HepG2 (cell line): ENCODE data around the gene EIF4ENIF1. TPM values are rescaled to one million over a fixed set of nuclear protein-coding genes. Genes with fewer than 3 reads are reported as not detected.

ENCODE experiments used
- ATAC-seq: fragments of 200-7000 bp; cut with Tn5 transposase; 3 replicates; pipeline ENCODE4 v1.9.1; 2020; ENCODE audit warnings: mild to moderate bottlenecking, moderate library complexity
- BruUV-seq: library from RNA; stranded (reverse); fragments of 400-500 nt; replicated peaks from 2 replicates; lab custom pipeline; 2021; lab: Mats Ljungman, UMichigan
- CTCF ChIA-PET: fragments of 300-600 bp; formaldehyde crosslinking; extraction: SDS; loops from one replicate; lab custom pipeline; 2021; ENCODE audit warnings: low total read pairs, inconsistent platforms, low intra/inter-chr PET ratio; lab: Yijun Ruan, JAX
- POLR2A ChIA-PET: fragments of 350-600 bp; sonication (Branson Sonifier 250); formaldehyde crosslinking; loops from one replicate; lab custom pipeline; 2020; ENCODE audit warnings: antibody characterized with exemption, inconsistent platforms; lab: Yijun Ruan, JAX
- DNase-seq: peaks from one replicate; pipeline ENCODE4 v3.0.0-alpha.2; 2015; ENCODE audit warnings: low spot score
- FAIRE-seq: peaks from 3 replicates; lab custom pipeline; 2011; peaks lifted over from hg19 to GRCh38; lab: Jason Lieb, UNC
- H2AFZ ChIP-seq: one replicate; pipeline ENCODE4 v1.6.1; 2011; ENCODE audit warnings: low read length, inconsistent platforms
- H3K27ac ChIP-seq: fragments of 300-600 bp; 3 replicates; pipeline ENCODE4 v1.8.0; 2011; ENCODE audit warnings: mixed run types, mild to moderate bottlenecking, mixed read lengths, low read length, inconsistent platforms; ENCODE audit not compliant: insufficient read depth; ENCODE audit errors: extremely low read length
- H3K27me3 ChIP-seq, 2 experiments: fragments of 200-600 bp in 1 of 2; 2 replicates in 1 of 2; 3 replicates in 1 of 2; pipeline versions ENCODE4 v1.6.0 to v1.8.0; 2011; ENCODE audit warnings: low read length in 2 of 2, mild to moderate bottlenecking in 2 of 2, moderate library complexity in 2 of 2, inconsistent platforms in 1 of 2; ENCODE audit not compliant: insufficient read depth in 2 of 2, control insufficient read depth in 1 of 2
- H3K36me3 ChIP-seq, 2 experiments: fragments of 200-600 bp in 1 of 2; replicated peaks in 1 of 2; 2 replicates in 1 of 2; 3 replicates in 1 of 2; pipeline versions ENCODE4 v1.5.1 to v1.8.0; 2011; ENCODE audit warnings: low read length in 2 of 2, inconsistent platforms in 1 of 2; ENCODE audit not compliant: insufficient read depth in 2 of 2, control insufficient read depth in 1 of 2
- H3K4me1 ChIP-seq: 2 replicates; pipeline ENCODE4 v1.5.1; 2012; ENCODE audit warnings: low read length, inconsistent platforms; ENCODE audit not compliant: insufficient read depth
- H3K4me2 ChIP-seq: 2 replicates; pipeline ENCODE4 v1.6.0; 2011; ENCODE audit warnings: low read depth, low read length, inconsistent platforms
- H3K4me3 ChIP-seq, 3 experiments: fragments of 200-600 bp in 1 of 3; sonication (generic), shearing (Covaris generic) in 1 of 3; replicated peaks in 1 of 3; 2 replicates each; pipeline ENCODE4 v1.5.1; 2011 to 2016; ENCODE audit warnings: low read length in 3 of 3, inconsistent platforms in 2 of 3, low read depth in 2 of 3, mild to moderate bottlenecking in 2 of 3, control low read depth in 1 of 3, mixed read lengths in 1 of 3; ENCODE audit not compliant: insufficient read depth in 1 of 3
- H3K79me2 ChIP-seq: one replicate; pipeline ENCODE4 v1.6.1; 2011; ENCODE audit warnings: low read length, inconsistent platforms; ENCODE audit not compliant: insufficient read depth
- H3K9ac ChIP-seq: 2 replicates; pipeline ENCODE4 v1.6.0; 2011; ENCODE audit warnings: mild to moderate bottlenecking, low read depth, low read length, inconsistent platforms; ENCODE audit not compliant: insufficient read depth
- H3K9me3 ChIP-seq: 2 replicates; pipeline ENCODE4 v1.5.1; 2012; ENCODE audit warnings: mild to moderate bottlenecking, low read length
- H4K20me1 ChIP-seq: 2 replicates; pipeline ENCODE4 v1.6.0; 2011; ENCODE audit warnings: inconsistent platforms, mild to moderate bottlenecking, low read length, moderate library complexity; ENCODE audit not compliant: insufficient read depth
- BCL6 ChIP-seq: IDR thresholded peaks from 2 replicates; pipeline ENCODE4 v1.6.1; 2016; ENCODE audit warnings: missing genetic modification reagents, missing compliant biosample characterization
- FOXJ3 ChIP-seq: sonication (generic); formaldehyde crosslinking; IDR thresholded peaks from 2 replicates; pipeline ENCODE4 v1.4.0; 2020; ENCODE audit warnings: missing genetic modification reagents, mild to moderate bottlenecking, borderline replicate concordance
- GATAD2A ChIP-seq: IDR thresholded peaks from 2 replicates; pipeline ENCODE4 v1.6.1; 2016
- MBD4 ChIP-seq: IDR thresholded peaks from 2 replicates; pipeline ENCODE4 v1.6.1; 2012; ENCODE audit warnings: low read length, inconsistent platforms, borderline replicate concordance
- MTA3 ChIP-seq: sonication (generic); formaldehyde crosslinking; IDR thresholded peaks from 2 replicates; pipeline ENCODE4 v1.4.0; 2020; ENCODE audit warnings: missing genetic modification reagents
- NFIB ChIP-seq: sonication (generic); formaldehyde crosslinking; IDR thresholded peaks from 2 replicates; pipeline ENCODE4 v1.9.0; 2021; ENCODE audit warnings: missing genetic modification reagents, mild to moderate bottlenecking, borderline replicate concordance
- NR1H2 ChIP-seq: sonication (generic); formaldehyde crosslinking; IDR thresholded peaks from 2 replicates; pipeline ENCODE4 v1.8.1; 2022; ENCODE audit warnings: low read depth, missing genetic modification reagents, borderline replicate concordance
- NR2F6 ChIP-seq, 2 experiments: IDR thresholded peaks; 2 replicates each; pipeline ENCODE4 v1.6.1; 2016; ENCODE audit warnings: antibody characterized with exemption in 1 of 2, mild to moderate bottlenecking in 1 of 2
- RARA ChIP-seq: IDR thresholded peaks from 2 replicates; pipeline ENCODE4 v1.6.1; 2016; ENCODE audit warnings: missing genetic modification reagents, missing compliant biosample characterization
- SALL2 ChIP-seq: sonication (generic); formaldehyde crosslinking; IDR thresholded peaks from 2 replicates; pipeline ENCODE4 v1.8.1; 2023; ENCODE audit warnings: mild to moderate bottlenecking, missing genetic modification reagents, inconsistent platforms
- SP5 ChIP-seq: IDR thresholded peaks from 2 replicates; pipeline ENCODE4 v1.6.1; 2016; ENCODE audit warnings: low read depth, borderline replicate concordance
- ZBTB3 ChIP-seq: sonication (generic); formaldehyde crosslinking; IDR thresholded peaks from 2 replicates; pipeline ENCODE4 v1.4.0; 2020; ENCODE audit warnings: low read depth, mild to moderate bottlenecking, moderate library complexity, missing genetic modification reagents, borderline replicate concordance
- ZFP82 ChIP-seq: sonication (generic); formaldehyde crosslinking; IDR thresholded peaks from 2 replicates; pipeline ENCODE4 v1.5.1; 2020; ENCODE audit warnings: mild to moderate bottlenecking, missing genetic modification reagents, borderline replicate concordance
- ZNF619 ChIP-seq: sonication (generic); formaldehyde crosslinking; IDR thresholded peaks from 2 replicates; pipeline ENCODE4 v1.4.0; 2020; ENCODE audit warnings: mild to moderate bottlenecking, missing genetic modification reagents
- ZNF703 ChIP-seq: sonication (generic); formaldehyde crosslinking; IDR thresholded peaks from 2 replicates; pipeline ENCODE4 v1.5.1; 2020; ENCODE audit warnings: missing genetic modification reagents, mild to moderate bottlenecking, moderate library complexity, borderline replicate concordance
- ZNF788 ChIP-seq: sonication (generic); formaldehyde crosslinking; IDR thresholded peaks from 2 replicates; pipeline ENCODE4 v1.5.0; 2020; ENCODE audit warnings: mild to moderate bottlenecking, missing genetic modification reagents, borderline replicate concordance
- WGBS: methylation state at CpG from one replicate; pipeline ENCODE4 v1.1.6; 2017; ENCODE audit warnings: low lambda C conversion rate; 5-methylcytosine and 5-hydroxymethylcytosine counted together
- in situ Hi-C: cut with HindIII; loops from 2 replicates; pipeline ENCODE4 v1.10.0; 2017; ENCODE audit warnings: low pct_unique_long_range_greater_than_20kb; ENCODE audit not compliant: extremely low pct_ligation_motif_present
- intact Hi-C: fragments of 100-400 bp; cut with micrococcal nuclease; formaldehyde crosslinking; loops from one replicate; pipeline ENCODE4 v1.10.0; 2022; ENCODE audit not compliant: unreplicated experiment
- polyA plus RNA-seq, 8 experiments: library from polyadenylated mRNA; depleted of rRNA in 3 of 8; stranded (reverse) in 7 of 8; unstranded in 1 of 8; fragments of >200 nt; fragmentation: Illumina TruSeq in 4 of 8; extraction: Trizol in 4 of 8; gene quantifications; 2 replicates each; pipeline versions ENCODE4 v1.2.1 to v1.2.3, GENCODE V29; 2011 to 2016; ENCODE audit warnings: low read depth in 4 of 8, missing spikeins in 1 of 8, mixed read lengths in 1 of 8; ENCODE audit not compliant: insufficient read depth in 1 of 8
- total RNA-seq, 5 experiments: library from RNA; depleted of rRNA; stranded (reverse); fragments of >200 nt; fragmentation: Illumina TruSeq; extraction: Trizol; gene quantifications; 2 replicates each; pipeline ENCODE4 v1.2.3, GENCODE V29; 2016; ENCODE audit warnings: low read depth in 1 of 5

Gene EIF4ENIF1
- total and polyA plus RNA-seq, 2 of the 13 experiments (the other 11 are each of a cell fraction or from before 2014, with no cell fraction given), result 11.9 to 12.3 TPM

DNA sequence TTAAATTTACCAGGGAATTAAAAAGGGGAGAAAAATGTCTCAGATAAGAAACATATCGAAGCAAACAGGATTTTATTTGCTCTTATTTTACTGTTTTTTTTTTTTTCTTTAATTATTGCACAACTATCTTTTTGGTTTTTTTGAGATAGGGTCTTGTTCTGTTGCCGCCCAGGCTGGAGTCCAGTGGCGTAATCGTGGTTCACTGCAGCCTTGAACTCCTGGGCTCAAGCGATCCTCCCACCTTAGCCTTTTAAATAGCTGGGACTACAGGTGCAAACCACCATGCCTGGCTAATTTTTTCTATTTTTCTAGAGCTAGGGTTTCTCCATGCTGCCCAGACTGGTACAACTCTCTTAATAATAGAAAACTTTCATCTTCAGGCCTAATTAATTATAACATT, 57.7 kb downstream of the EIF4ENIF1 start (continued):
- TF ChIP-seq NFIB (CRISPR knock-in tag) (no peak), GATAD2A (CRISPR knock-in tag) (peak; percentile 44; the same call in 1 of the 2 replicates), ZNF788 (CRISPR knock-in tag) (no peak), SP5 (CRISPR knock-in tag) (peak; percentile 32; the same call in 1 of the 2 replicates), RARA (CRISPR knock-in tag) (peak; percentile 72), NR1H2 (CRISPR knock-in tag) (no peak), ZNF619 (CRISPR knock-in tag) (no peak), NR2F6 (IDR thresholded peaks at IDR 0.05) (no peak), NR2F6 (CRISPR knock-in tag; IDR thresholded peaks at IDR 0.05) (0 out of 2 replicates have a peak, but pooled peaks have one; percentile 16), ZBTB3 (CRISPR knock-in tag) (no peak)
- TF ChIP-seq, all 625 proteins: peak for 15

DNA sequence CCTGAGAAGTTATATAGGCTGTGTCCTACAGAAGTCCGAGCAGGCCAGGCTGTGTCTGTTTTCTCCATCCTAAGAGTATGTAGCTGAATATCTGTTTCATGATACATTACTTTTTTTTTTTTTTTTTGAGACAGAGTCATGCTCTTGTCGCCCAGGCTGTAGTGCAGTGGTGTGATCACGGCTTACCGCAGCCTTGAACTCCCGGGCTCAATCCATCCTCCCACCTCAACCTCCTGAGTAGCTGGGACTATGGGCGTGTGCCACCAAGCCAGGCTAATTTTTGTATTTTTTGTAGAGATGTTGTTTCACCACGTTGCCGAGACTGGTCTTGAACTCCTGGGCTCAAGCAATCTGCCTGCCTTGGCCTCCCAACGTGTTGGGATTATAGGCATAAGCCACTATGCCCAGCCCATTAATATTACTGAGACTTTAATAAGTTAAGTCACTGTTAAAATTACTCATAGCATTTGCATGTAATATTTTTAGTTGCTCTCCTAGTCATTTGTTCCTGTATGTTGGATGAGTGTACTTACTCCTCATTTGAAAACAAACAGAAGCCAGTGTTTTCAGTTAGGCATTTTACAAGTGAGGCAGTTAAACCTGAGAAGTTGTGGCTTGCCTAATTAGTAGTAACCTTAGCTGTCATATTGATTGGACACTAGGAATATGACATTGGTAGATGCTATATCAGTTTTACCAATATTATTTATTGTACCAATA, 64.2 kb downstream of the EIF4ENIF1 start:
- DNase-seq, result no peak
- POLR2A ChIA-PET, result no interaction called here
- Histone ChIP-seq H3K4me1 (no peaks in the 10 kb centered on the region), H3K9ac (no peak overlapping the region), H3K36me3 (peaks cover 24 to 73% of the 10 kb centered on the region in 2 experiments), H3K4me3 (no peak overlapping the region), H3K79me2 (no peaks in the 10 kb centered on the region), H3K27me3 (no peaks in the 10 kb centered on the region), H2AFZ (no peak overlapping the region), H3K27ac (no peak overlapping the region), H3K4me2 (no peak overlapping the region), H3K9me3 (no peaks in the 10 kb centered on the region), H4K20me1 (no peaks in the 10 kb centered on the region)
- TF ChIP-seq FOXJ3 (CRISPR knock-in tag), result no peak
- no peak for TF ChIP-seq MBD4
- TF ChIP-seq ZNF703 (CRISPR knock-in tag), result no peak
- no peak for TF ChIP-seq SALL2 (CRISPR knock-in tag)
- TF ChIP-seq ZFP82 (CRISPR knock-in tag), result no peak
- TF ChIP-seq MTA3, result no peak
- TF ChIP-seq BCL6 (CRISPR knock-in tag), result no peak
- in situ Hi-C loops (no loop called here), intact Hi-C loops (no loop called here)
- FAIRE-seq, result no peak
- no peak for ATAC-seq
- WGBS, result 98% methylated on average over 9 of the region's 9 CpGs
- no TSS peak for BruUV-seq
- CTCF ChIA-PET, result no interaction called here
